HEK293T (cell line): ENCODE measurements around the gene CUEDC1.

ENCODE experiments used
- CTCF ChIA-PET: fragments of 350-600 bp; formaldehyde crosslinking; extraction: SDS; loops from one replicate; lab custom pipeline; 2021; ENCODE audit warnings: antibody characterized with exemption, inconsistent platforms; lab: Yijun Ruan, JAX
- POLR2A ChIA-PET: fragments of 350-600 bp; formaldehyde crosslinking; extraction: SDS; loops from one replicate; lab custom pipeline; 2020; ENCODE audit warnings: antibody characterized with exemption, inconsistent platforms; lab: Yijun Ruan, JAX
- DNase-seq: peaks from one replicate; pipeline ENCODE4 v3.0.0; 2012; ENCODE audit warnings: mixed read lengths; ENCODE audit errors: extremely low spot score
- ARNT ChIP-seq: fragments of 450-650 bp; IDR thresholded peaks from 2 replicates; pipeline ENCODE4 v1.6.1; 2017; ENCODE audit warnings: mild to moderate bottlenecking
- BHLHE40 ChIP-seq: fragments of 450-650 bp; IDR thresholded peaks from 2 replicates; pipeline ENCODE4 v1.6.1; 2016; ENCODE audit warnings: mild to moderate bottlenecking, moderate library complexity, borderline replicate concordance
- CTBP1 ChIP-seq: fragments of 450-650 bp; IDR thresholded peaks from 2 replicates; pipeline ENCODE4 v1.6.1; 2016; ENCODE audit warnings: borderline replicate concordance
- ELF4 ChIP-seq: fragments of 450-650 bp; IDR thresholded peaks from 2 replicates; pipeline ENCODE4 v1.6.1; 2017; ENCODE audit warnings: antibody characterized with exemption
- FOXA1 ChIP-seq: fragments of 450-650 bp; IDR thresholded peaks from 2 replicates; pipeline ENCODE4 v1.6.1; 2016; ENCODE audit warnings: mild to moderate bottlenecking
- FOXK2 ChIP-seq: fragments of 450-650 bp; IDR thresholded peaks from 2 replicates; pipeline ENCODE4 v1.6.1; 2016; ENCODE audit warnings: mild to moderate bottlenecking
- FOXM1 ChIP-seq: fragments of 450-650 bp; IDR thresholded peaks from 2 replicates; pipeline ENCODE4 v1.6.1; 2017; ENCODE audit warnings: mild to moderate bottlenecking, borderline replicate concordance
- HDGF ChIP-seq: fragments of 450-650 bp; IDR thresholded peaks from 2 replicates; pipeline ENCODE4 v1.6.1; 2017; ENCODE audit warnings: antibody characterized with exemption, borderline replicate concordance
- L3MBTL2 ChIP-seq: fragments of 450-650 bp; conservative IDR thresholded peaks from 2 replicates; pipeline ENCODE4 v1.6.1; 2016; ENCODE audit warnings: mild to moderate bottlenecking
- LEF1 ChIP-seq: fragments of 450-650 bp; IDR thresholded peaks from 2 replicates; pipeline ENCODE4 v1.6.1; 2017; ENCODE audit warnings: mild to moderate bottlenecking, borderline replicate concordance
- NFRKB ChIP-seq: fragments of 450-650 bp; IDR thresholded peaks from 2 replicates; pipeline ENCODE4 v1.6.1; 2016; ENCODE audit warnings: mild to moderate bottlenecking, moderate library complexity
- PKNOX1 ChIP-seq: fragments of 450-650 bp; IDR thresholded peaks from 2 replicates; pipeline ENCODE4 v1.6.1; 2016
- SP1 ChIP-seq: fragments of 450-650 bp; IDR thresholded peaks from 2 replicates; pipeline ENCODE4 v1.6.1; 2017
- SUZ12 ChIP-seq: fragments of 450-650 bp; IDR thresholded peaks from 2 replicates; pipeline ENCODE4 v1.6.1; 2016; ENCODE audit warnings: mild to moderate bottlenecking
- ZNF384 ChIP-seq: fragments of 450-650 bp; IDR thresholded peaks from 2 replicates; pipeline ENCODE4 v1.6.1; 2016

The CUEDC1 gene

GRCh38 chr17:57986841-57987580 lies 31.8 kb upstream of the CUEDC1 start:
- DNase-seq = peak; percentile 39
- CTCF ChIA-PET = interaction anchor here (0.6 to 1.5 kb wide), 7 partner anchors 13 to 186 kb away, joined by 3 to 4 read pairs (median 3); no protein-coding TSS in a partner anchor
- TF ChIP-seq NFRKB (no peak), ARNT (no peak), ELF4 (no peak), CTBP1 (no peak), L3MBTL2 (no peak), PKNOX1 (no peak), LEF1 (no peak), FOXA1 (no peak), FOXM1 (no peak), BHLHE40 (no peak)
- POLR2A ChIA-PET = interaction anchor here (0.6 to 2.5 kb wide), 11 partner anchors 11 to 136 kb away, joined by 3 to 18 read pairs (median 4); partner anchors contain the start of genes CUEDC1, MRPS23 and SRSF1

GRCh38 chr17:57985675-57985974 lies 30.4 kb upstream of the CUEDC1 start:
- CTCF ChIA-PET = interaction anchor here (0.6 to 1.5 kb wide), 6 partner anchors 15 to 243 kb away, joined by 3 to 5 read pairs (median 3); no protein-coding TSS in a partner anchor
- POLR2A ChIA-PET = interaction anchor here (1.3 to 2.5 kb wide), 5 partner anchors 21 to 135 kb away, joined by 4 to 18 read pairs (median 11); partner anchors contain the start of genes CUEDC1, MRPS23 and SRSF1
- TF ChIP-seq FOXM1 (no peak), HDGF (no peak), LEF1 (no peak), ELF4 (no peak), L3MBTL2 (no peak), FOXK2 (no peak), PKNOX1 (peak; percentile 62)
- DNase-seq = no peak

- CTCF ChIA-PET = interaction anchor here (0.7 to 0.9 kb wide), 3 partner anchors 9 to 127 kb away, joined by 3 to 5 read pairs (median 3); no protein-coding TSS in a partner anchor
- DNase-seq = no peak
- POLR2A ChIA-PET = interaction anchor here (0.9 to 2.5 kb wide), 5 partner anchors 22 to 134 kb away, joined by 3 to 18 read pairs (median 11); partner anchors contain the start of genes CUEDC1, MRPS23 and SRSF1
- no peak for TF ChIP-seq PKNOX1
- no peak for TF ChIP-seq HDGF
- no peak for TF ChIP-seq FOXM1
- no peak for TF ChIP-seq BHLHE40
- TF ChIP-seq ELF4 = no peak
- TF ChIP-seq SP1 = no peak
- no peak for TF ChIP-seq ZNF384
- no peak for TF ChIP-seq NFRKB
- TF ChIP-seq L3MBTL2 = no peak
- no peak for TF ChIP-seq SUZ12
- TF ChIP-seq LEF1 = no peak
- no peak for TF ChIP-seq ARNT
These were observed 29.9 kb upstream of the CUEDC1 start for GRCh38 chr17:57984936-57985674.

- CTCF ChIA-PET = interaction anchor here (0.9 kb wide), 1 partner anchor 16 kb away, joined by 3 read pairs; no protein-coding TSS in a partner anchor
- TF ChIP-seq L3MBTL2 (no peak), HDGF (no peak), ZNF384 (no peak), CTBP1 (no peak), BHLHE40 (no peak), ELF4 (no peak), ARNT (no peak), SUZ12 (no peak), SP1 (no peak), PKNOX1 (no peak), LEF1 (no peak)
- POLR2A ChIA-PET = interaction anchor here (0.9 kb wide), 1 partner anchor 32 kb away, joined by 3 read pairs; no protein-coding TSS in a partner anchor
These were observed 29.2 kb upstream of the CUEDC1 start for GRCh38 chr17:57984261-57984890.

GRCh38 chr17:57983446-57983845 lies 28.2 kb upstream of the CUEDC1 start:
- TF ChIP-seq FOXM1 (no peak), FOXA1 (no peak), NFRKB (no peak), L3MBTL2 (no peak), ZNF384 (no peak), HDGF (no peak)
- no peak for DNase-seq
- POLR2A ChIA-PET = interaction anchor here (1.0 kb wide), 1 partner anchor 133 kb away, joined by 3 read pairs; no protein-coding TSS in a partner anchor
- CTCF ChIA-PET = no interaction called here

More at GRCh38 chr17:57984261-57984890, 29.2 kb upstream of the CUEDC1 start:
- no peak for DNase-seq
